Measurements from ENCODE around the gene OR8H2. TPM values are rescaled to one million over a fixed set of nuclear protein-coding genes. Genes with fewer than 3 reads are reported as not detected.

OR8H2 gene
- total and polyA plus RNA-seq, 2 experiments from 2014 or later: not detected

- TF ChIP-seq, protein P1, sequence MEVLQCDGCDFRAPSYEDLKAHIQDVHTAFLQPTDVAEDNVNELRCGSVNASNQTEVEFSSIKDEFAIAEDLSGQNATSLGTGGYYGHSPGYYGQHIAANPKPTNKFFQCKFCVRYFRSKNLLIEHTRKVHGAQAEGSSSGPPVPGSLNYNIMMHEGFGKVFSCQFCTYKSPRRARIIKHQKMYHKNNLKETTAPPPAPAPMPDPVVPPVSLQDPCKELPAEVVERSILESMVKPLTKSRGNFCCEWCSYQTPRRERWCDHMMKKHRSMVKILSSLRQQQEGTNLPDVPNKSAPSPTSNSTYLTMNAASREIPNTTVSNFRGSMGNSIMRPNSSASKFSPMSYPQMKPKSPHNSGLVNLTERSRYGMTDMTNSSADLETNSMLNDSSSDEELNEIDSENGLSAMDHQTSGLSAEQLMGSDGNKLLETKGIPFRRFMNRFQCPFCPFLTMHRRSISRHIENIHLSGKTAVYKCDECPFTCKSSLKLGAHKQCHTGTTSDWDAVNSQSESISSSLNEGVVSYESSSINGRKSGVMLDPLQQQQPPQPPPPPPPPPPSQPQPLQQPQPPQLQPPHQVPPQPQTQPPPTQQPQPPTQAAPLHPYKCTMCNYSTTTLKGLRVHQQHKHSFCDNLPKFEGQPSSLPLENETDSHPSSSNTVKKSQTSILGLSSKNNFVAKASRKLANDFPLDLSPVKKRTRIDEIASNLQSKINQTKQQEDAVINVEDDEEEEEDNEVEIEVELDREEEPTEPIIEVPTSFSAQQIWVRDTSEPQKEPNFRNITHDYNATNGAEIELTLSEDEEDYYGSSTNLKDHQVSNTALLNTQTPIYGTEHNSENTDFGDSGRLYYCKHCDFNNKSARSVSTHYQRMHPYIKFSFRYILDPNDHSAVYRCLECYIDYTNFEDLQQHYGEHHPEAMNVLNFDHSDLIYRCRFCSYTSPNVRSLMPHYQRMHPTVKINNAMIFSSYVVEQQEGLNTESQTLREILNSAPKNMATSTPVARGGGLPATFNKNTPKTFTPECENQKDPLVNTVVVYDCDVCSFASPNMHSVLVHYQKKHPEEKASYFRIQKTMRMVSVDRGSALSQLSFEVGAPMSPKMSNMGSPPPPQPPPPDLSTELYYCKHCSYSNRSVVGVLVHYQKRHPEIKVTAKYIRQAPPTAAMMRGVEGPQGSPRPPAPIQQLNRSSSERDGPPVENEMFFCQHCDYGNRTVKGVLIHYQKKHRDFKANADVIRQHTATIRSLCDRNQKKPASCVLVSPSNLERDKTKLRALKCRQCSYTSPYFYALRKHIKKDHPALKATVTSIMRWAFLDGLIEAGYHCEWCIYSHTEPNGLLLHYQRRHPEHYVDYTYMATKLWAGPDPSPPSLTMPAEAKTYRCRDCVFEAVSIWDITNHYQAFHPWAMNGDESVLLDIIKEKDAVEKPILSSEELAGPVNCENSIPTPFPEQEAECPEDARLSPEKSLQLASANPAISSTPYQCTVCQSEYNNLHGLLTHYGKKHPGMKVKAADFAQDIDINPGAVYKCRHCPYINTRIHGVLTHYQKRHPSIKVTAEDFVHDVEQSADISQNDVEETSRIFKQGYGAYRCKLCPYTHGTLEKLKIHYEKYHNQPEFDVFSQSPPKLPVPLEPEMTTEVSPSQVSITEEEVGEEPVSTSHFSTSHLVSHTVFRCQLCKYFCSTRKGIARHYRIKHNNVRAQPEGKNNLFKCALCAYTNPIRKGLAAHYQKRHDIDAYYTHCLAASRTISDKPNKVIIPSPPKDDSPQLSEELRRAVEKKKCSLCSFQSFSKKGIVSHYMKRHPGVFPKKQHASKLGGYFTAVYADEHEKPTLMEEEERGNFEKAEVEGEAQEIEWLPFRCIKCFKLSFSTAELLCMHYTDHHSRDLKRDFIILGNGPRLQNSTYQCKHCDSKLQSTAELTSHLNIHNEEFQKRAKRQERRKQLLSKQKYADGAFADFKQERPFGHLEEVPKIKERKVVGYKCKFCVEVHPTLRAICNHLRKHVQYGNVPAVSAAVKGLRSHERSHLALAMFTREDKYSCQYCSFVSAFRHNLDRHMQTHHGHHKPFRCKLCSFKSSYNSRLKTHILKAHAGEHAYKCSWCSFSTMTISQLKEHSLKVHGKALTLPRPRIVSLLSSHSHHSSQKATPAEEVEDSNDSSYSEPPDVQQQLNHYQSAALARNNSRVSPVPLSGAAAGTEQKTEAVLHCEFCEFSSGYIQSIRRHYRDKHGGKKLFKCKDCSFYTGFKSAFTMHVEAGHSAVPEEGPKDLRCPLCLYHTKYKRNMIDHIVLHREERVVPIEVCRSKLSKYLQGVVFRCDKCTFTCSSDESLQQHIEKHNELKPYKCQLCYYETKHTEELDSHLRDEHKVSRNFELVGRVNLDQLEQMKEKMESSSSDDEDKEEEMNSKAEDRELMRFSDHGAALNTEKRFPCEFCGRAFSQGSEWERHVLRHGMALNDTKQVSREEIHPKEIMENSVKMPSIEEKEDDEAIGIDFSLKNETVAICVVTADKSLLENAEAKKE (CRISPR knock-in tag; IDR thresholded peaks at IDR 0.05): no peak
- TF ChIP-seq POLR2AphosphoS5 (IDR thresholded peaks at IDR 0.05; ENCODE audit: low read depth) (no peak), JUNB (IDR thresholded peaks at IDR 0.05; ENCODE audit: unreplicated experiment) (no peak), EZH2phosphoT487 (IDR thresholded peaks at IDR 0.05; ENCODE audit: unreplicated experiment) (no peak), ZNF331 (CRISPR knock-in tag; IDR thresholded peaks at IDR 0.05; ENCODE audit: low read depth) (no peak), NANOG (IDR thresholded peaks at IDR 0.05; ENCODE audit: borderline replicate concordance) (no peak)
Observed at GRCh38 chr11:56151376-56151775, 47.9 kb downstream of the OR8H2 start (continued).

DNA sequence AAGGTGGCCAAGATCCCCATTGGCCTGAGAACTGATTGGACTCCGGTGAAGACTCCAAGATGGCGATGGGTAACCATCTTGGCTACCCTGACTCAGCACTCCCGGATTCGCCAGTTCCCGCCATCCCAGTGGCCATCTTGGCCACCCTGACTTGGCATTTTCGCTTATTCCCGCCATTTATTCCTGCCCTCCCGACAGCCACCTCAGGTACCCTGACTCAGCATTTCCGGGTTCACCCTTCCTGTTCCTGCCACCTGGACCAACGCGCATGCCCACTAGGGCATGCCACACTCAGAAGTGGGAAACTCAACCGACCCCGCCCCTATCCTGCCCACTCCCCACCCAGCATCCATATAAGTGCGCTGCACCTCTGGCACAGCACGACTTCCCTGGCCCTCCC, 48.8 kb downstream of the OR8H2 start:
- no peak overlapping the region for H3K4me3 ChIP-seq
- TF ChIP-seq, protein P2, sequence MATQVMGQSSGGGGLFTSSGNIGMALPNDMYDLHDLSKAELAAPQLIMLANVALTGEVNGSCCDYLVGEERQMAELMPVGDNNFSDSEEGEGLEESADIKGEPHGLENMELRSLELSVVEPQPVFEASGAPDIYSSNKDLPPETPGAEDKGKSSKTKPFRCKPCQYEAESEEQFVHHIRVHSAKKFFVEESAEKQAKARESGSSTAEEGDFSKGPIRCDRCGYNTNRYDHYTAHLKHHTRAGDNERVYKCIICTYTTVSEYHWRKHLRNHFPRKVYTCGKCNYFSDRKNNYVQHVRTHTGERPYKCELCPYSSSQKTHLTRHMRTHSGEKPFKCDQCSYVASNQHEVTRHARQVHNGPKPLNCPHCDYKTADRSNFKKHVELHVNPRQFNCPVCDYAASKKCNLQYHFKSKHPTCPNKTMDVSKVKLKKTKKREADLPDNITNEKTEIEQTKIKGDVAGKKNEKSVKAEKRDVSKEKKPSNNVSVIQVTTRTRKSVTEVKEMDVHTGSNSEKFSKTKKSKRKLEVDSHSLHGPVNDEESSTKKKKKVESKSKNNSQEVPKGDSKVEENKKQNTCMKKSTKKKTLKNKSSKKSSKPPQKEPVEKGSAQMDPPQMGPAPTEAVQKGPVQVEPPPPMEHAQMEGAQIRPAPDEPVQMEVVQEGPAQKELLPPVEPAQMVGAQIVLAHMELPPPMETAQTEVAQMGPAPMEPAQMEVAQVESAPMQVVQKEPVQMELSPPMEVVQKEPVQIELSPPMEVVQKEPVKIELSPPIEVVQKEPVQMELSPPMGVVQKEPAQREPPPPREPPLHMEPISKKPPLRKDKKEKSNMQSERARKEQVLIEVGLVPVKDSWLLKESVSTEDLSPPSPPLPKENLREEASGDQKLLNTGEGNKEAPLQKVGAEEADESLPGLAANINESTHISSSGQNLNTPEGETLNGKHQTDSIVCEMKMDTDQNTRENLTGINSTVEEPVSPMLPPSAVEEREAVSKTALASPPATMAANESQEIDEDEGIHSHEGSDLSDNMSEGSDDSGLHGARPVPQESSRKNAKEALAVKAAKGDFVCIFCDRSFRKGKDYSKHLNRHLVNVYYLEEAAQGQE (IDR thresholded peaks at IDR 0.05; ENCODE audit: unreplicated experiment): no peak
- TF ChIP-seq POLR2AphosphoS5 (IDR thresholded peaks at IDR 0.05; ENCODE audit: low read depth): no peak

More for the DNA sequence above, 48.8 kb downstream of the OR8H2 start:
- Histone ChIP-seq H2AFZ (no peak overlapping the region), H3K36me3 (ENCODE audit: insufficient read depth) (0 out of 2 replicates have a peak, but pooled peaks cover 4% of the 10 kb centered on the region), H4K20me1 (replicated peaks; ENCODE audit: insufficient read depth) (no peaks in the 10 kb centered on the region), H3K4me2 (no peak overlapping the region), H3K27me3 (ENCODE audit: insufficient read depth) (no peaks in the 10 kb centered on the region), H3F3A (replicated peaks; ENCODE audit: low read depth) (no peaks in the 10 kb centered on the region), H3K27ac (ENCODE audit: low read depth) (no peak overlapping the region), H3K9me2 (ENCODE audit: insufficient read depth) (peaks cover 11% of the 10 kb centered on the region; the same call in 1 of the 2 replicates), H3K79me2 (replicated peaks; ENCODE audit: insufficient read depth) (no peaks in the 10 kb centered on the region), H3K4me1 (ENCODE audit: insufficient read depth) (no peaks in the 10 kb centered on the region)
- Mint-ChIP-seq H3K4me3 (no peak overlapping the region), H3K27ac (no peak overlapping the region), H3K36me3 (ENCODE audit: low read depth) (peaks cover 18% of the 10 kb centered on the region), H3K4me1 (no peaks in the 10 kb centered on the region), H3K27me3 (ENCODE audit: insufficient read depth, low read depth, poor library complexity) (peaks cover 3% of the 10 kb centered on the region), H3K9me3 (peaks cover 49% of the 10 kb centered on the region)
- DNase-seq (ENCODE audit: low spot score) (no peak), ATAC-seq (no peak)
